K562 (cell line): ENCODE measurements around the gene SUB1. TPM values are rescaled to one million over a fixed set of nuclear protein-coding genes. Genes with fewer than 3 reads are reported as not detected.

ENCODE experiments used
- ADNP ChIP-seq: fragments of 200-800 bp; sonication (Bioruptor generic); IDR thresholded peaks from 2 replicates; pipeline ENCODE4 v1.6.1; 2016; ENCODE audit warnings: missing genetic modification characterization, missing compliant biosample characterization
- BHLHE40 ChIP-seq: IDR thresholded peaks from 2 replicates; pipeline ENCODE4 v1.6.1; 2011; ENCODE audit warnings: low read length, improper control_type of control experiment
- FIP1L1 ChIP-seq: fragments of 200-400 bp; formaldehyde crosslinking; IDR thresholded peaks from 2 replicates; pipeline ENCODE4 v1.6.1; 2018; ENCODE audit warnings: mild to moderate bottlenecking, low read depth, low read length; ENCODE audit not compliant: poor library complexity, severe bottlenecking
- HMGN3 ChIP-seq: IDR thresholded peaks from 2 replicates; pipeline ENCODE4 v1.6.1; 2011; ENCODE audit warnings: borderline replicate concordance, low read depth, mild to moderate bottlenecking, mixed read lengths, low read length; ENCODE audit not compliant: insufficient read length; ENCODE audit errors: extremely low read depth
- KAT2B ChIP-seq: IDR thresholded peaks from one replicate; pipeline ENCODE4 v1.6.1; 2012; ENCODE audit warnings: low read depth, mild to moderate bottlenecking, control low read depth, inconsistent platforms, low read length, moderate library complexity
- NFRKB ChIP-seq: fragments of 450-650 bp; IDR thresholded peaks from 2 replicates; pipeline ENCODE4 v1.6.1; 2016; ENCODE audit warnings: low read depth
- NR2C1 ChIP-seq, 2 experiments: fragments of 450-650 bp; IDR thresholded peaks; 2 replicates each; pipeline ENCODE4 v1.6.1; 2017; ENCODE audit warnings: mild to moderate bottlenecking in 2 of 2, antibody characterized with exemption in 1 of 2, inconsistent platforms in 1 of 2, missing compliant biosample characterization in 1 of 2, missing genetic modification characterization in 1 of 2
- PHF21A ChIP-seq: fragments of 450-650 bp; IDR thresholded peaks from 2 replicates; pipeline ENCODE4 v1.6.1; 2017; ENCODE audit warnings: low read depth, borderline replicate concordance
- polyA plus RNA-seq, 8 experiments: library from polyadenylated mRNA; depleted of rRNA in 4 of 8; stranded (reverse) in 5 of 8; unstranded in 3 of 8; fragments of >200 nt; fragmentation: Nextera tagmentation in 2 of 8; fragmentation: Illumina TruSeq in 1 of 8; extraction: Ambion mirVana in 2 of 8; extraction: Trizol in 1 of 8; gene quantifications; 2 replicates each; pipeline versions ENCODE4 v1.2.1 to v1.2.3, GENCODE V29; 2011 to 2014; ENCODE audit warnings: inconsistent platforms in 1 of 8, missing spikeins in 1 of 8
- total RNA-seq, 7 experiments: library from RNA; depleted of rRNA in 6 of 7; stranded (reverse); fragments of >200 nt in 6 of 7; fragmentation: Illumina TruSeq in 2 of 7; extraction: Trizol in 2 of 7; gene quantifications; 2 replicates each; pipeline versions ENCODE4 v1.2.1 to v1.2.3, GENCODE V29; 2011 to 2021; ENCODE audit warnings: low replicate concordance in 1 of 7
- TF ChIP-seq, protein P1 (sequence below), 2 experiments: fragments of 450-650 bp in 1 of 2; sonication (generic) in 1 of 2; formaldehyde crosslinking in 1 of 2; IDR thresholded peaks; 2 replicates each; pipeline versions ENCODE4 v1.7.1 to v1.9.0; 2016 to 2022; ENCODE audit warnings: inconsistent platforms in 1 of 2, mild to moderate bottlenecking in 1 of 2, missing genetic modification reagents in 1 of 2
- TF ChIP-seq, protein P2 (sequence below), 2 experiments: fragments of 250-450 bp in 1 of 2; fragments of 450-650 bp in 1 of 2; sonication (Bioruptor Pico) in 1 of 2; IDR thresholded peaks; 2 replicates each; pipeline versions ENCODE4 v1.6.1 to v1.8.0; 2016 to 2021; ENCODE audit warnings: mild to moderate bottlenecking in 2 of 2, moderate library complexity in 2 of 2, missing compliant biosample characterization in 1 of 2, missing genetic modification characterization in 1 of 2
- TF ChIP-seq, protein P3 (sequence below), 2 experiments: IDR thresholded peaks in 1 of 2; conservative IDR thresholded peaks in 1 of 2; 2 replicates each; pipeline ENCODE4 v1.6.1; 2016; ENCODE audit warnings: low read depth in 2 of 2, mild to moderate bottlenecking in 1 of 2, missing compliant biosample characterization in 1 of 2, missing genetic modification characterization in 1 of 2, moderate library complexity in 1 of 2

The SUB1 gene
- total and polyA plus RNA-seq, 9 of the 15 experiments (the other 6 are each of a cell fraction or from before 2014, with no cell fraction given), result 336 to 1,031 (median 700) TPM

DNA sequence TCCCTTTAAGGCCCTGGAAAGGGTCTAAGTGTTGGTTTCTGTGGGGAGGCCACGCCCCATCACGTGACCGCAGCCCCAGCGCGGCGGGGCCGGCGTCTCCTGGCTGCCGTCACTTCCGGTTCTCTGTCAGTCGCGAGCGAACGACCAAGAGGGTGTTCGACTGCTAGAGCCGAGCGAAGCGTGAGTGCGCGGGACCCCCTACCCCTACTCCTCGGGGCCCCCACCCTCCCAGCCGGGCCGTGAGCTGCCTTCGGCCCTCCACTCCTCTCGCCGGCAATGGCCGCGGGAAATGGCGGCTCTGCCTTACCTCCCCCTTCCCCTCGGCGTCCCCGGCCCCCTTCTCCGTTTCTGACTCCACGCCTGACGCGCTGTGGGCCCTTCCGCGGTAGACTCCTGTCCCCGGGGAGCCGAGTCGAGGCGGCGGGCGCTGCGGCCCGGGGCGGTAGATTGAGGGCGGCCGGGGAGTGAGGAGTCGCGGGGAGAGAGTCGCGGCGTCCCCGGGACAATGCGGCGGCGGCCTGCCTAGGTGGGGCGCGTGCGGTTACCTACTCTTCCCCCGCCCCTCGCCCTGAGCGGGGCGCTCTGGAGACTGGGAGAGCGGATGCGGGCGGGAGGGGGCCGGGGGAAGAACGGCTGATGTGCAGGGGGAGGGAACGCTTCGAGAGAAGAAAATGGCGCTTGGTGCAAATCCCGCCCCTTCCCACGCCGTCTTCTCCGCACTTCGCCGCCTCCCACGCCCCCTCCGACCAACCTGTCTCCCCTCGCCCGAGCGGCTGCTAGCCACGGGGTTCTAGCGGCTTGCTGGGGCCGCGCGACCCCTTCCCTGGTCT lies at the start of gene SUB1 (continued):
- TF ChIP-seq, protein P1, sequence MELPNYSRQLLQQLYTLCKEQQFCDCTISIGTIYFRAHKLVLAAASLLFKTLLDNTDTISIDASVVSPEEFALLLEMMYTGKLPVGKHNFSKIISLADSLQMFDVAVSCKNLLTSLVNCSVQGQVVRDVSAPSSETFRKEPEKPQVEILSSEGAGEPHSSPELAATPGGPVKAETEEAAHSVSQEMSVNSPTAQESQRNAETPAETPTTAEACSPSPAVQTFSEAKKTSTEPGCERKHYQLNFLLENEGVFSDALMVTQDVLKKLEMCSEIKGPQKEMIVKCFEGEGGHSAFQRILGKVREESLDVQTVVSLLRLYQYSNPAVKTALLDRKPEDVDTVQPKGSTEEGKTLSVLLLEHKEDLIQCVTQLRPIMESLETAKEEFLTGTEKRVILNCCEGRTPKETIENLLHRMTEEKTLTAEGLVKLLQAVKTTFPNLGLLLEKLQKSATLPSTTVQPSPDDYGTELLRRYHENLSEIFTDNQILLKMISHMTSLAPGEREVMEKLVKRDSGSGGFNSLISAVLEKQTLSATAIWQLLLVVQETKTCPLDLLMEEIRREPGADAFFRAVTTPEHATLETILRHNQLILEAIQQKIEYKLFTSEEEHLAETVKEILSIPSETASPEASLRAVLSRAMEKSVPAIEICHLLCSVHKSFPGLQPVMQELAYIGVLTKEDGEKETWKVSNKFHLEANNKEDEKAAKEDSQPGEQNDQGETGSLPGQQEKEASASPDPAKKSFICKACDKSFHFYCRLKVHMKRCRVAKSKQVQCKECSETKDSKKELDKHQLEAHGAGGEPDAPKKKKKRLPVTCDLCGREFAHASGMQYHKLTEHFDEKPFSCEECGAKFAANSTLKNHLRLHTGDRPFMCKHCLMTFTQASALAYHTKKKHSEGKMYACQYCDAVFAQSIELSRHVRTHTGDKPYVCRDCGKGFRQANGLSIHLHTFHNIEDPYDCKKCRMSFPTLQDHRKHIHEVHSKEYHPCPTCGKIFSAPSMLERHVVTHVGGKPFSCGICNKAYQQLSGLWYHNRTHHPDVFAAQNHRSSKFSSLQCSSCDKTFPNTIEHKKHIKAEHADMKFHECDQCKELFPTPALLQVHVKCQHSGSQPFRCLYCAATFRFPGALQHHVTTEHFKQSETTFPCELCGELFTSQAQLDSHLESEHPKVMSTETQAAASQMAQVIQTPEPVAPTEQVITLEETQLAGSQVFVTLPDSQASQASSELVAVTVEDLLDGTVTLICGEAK (IDR thresholded peaks at IDR 0.05), result peak; percentile 85
- TF ChIP-seq, protein P1 (CRISPR knock-in tag; IDR thresholded peaks at IDR 0.05), result no peak
- TF ChIP-seq, protein P2, sequence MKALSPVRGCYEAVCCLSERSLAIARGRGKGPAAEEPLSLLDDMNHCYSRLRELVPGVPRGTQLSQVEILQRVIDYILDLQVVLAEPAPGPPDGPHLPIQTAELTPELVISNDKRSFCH (CRISPR knock-in tag; IDR thresholded peaks at IDR 0.05), result no peak
- TF ChIP-seq, protein P2 (tag; IDR thresholded peaks at IDR 0.05), result peak; percentile 54; the same call in 1 of the 2 replicates
- TF ChIP-seq BHLHE40 (peak; percentile 98), NFRKB (peak; percentile 84; the same call in 1 of the 2 replicates), HMGN3 (peak; percentile 56), FIP1L1 (peak; percentile 78), KAT2B (no peak), PHF21A (0 out of 2 replicates have a peak, but pooled peaks have one; percentile 6), NR2C1 (IDR thresholded peaks at IDR 0.05) (peak; percentile 63; the same call in 1 of the 2 replicates), NR2C1 (tag; IDR thresholded peaks at IDR 0.05) (no peak), ADNP (no peak)
- TF ChIP-seq, protein P3, sequence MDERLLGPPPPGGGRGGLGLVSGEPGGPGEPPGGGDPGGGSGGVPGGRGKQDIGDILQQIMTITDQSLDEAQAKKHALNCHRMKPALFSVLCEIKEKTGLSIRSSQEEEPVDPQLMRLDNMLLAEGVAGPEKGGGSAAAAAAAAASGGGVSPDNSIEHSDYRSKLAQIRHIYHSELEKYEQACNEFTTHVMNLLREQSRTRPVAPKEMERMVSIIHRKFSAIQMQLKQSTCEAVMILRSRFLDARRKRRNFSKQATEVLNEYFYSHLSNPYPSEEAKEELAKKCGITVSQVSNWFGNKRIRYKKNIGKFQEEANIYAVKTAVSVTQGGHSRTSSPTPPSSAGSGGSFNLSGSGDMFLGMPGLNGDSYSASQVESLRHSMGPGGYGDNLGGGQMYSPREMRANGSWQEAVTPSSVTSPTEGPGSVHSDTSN (CRISPR knock-in tag; IDR thresholded peaks at IDR 0.05; ENCODE audit: low read depth), result no peak
- TF ChIP-seq, protein P3 (tag; conservative IDR thresholded peaks at IDR 0.05; ENCODE audit: low read depth), result no peak
